SIG-M5 treated with dmso at 0.1 percent for 504 hours (cell line): ENCODE data around the gene AXIN1.
"Not testable (repeated sequence)": the region's sequence is repeated elsewhere in the genome, so short reads cannot be mapped to it uniquely, and the experiment has no call there.

Experiments
- DNase-seq: peaks from one replicate; lab custom pipeline; 2025; ENCODE audit not compliant: unreplicated experiment; lab: John Stamatoyannopoulos, UW

The AXIN1 gene

GRCh38 chr16:353404-354290 lies 1.1 kb upstream of the AXIN1 start:
- no peak for DNase-seq

GRCh38 chr16:351804-352520 lies 561 bp downstream of the AXIN1 start:
- DNase-seq: no peak

GRCh38 chr16:350203-350602 lies 2.3 kb downstream of the AXIN1 start:
- DNase-seq: no peak

GRCh38 chr16:349211-349610 lies 3.3 kb downstream of the AXIN1 start:
- no peak for DNase-seq

GRCh38 chr16:348495-348894 lies 4.0 kb downstream of the AXIN1 start:
- DNase-seq: not testable (repeated sequence)

GRCh38 chr16:347203-347602 lies 5.3 kb downstream of the AXIN1 start:
- no peak for DNase-seq

GRCh38 chr16:346587-346986 lies 5.9 kb downstream of the AXIN1 start:
- DNase-seq: no peak

- DNase-seq: no peak
Observed at GRCh38 chr16:345772-346171, 6.8 kb downstream of the AXIN1 start.

- no peak for DNase-seq
Observed at GRCh38 chr16:342455-343213, 9.9 kb downstream of the AXIN1 start.

GRCh38 chr16:341974-342336 lies 10.6 kb downstream of the AXIN1 start:
- DNase-seq: not testable (repeated sequence)

GRCh38 chr16:341095-341973 lies 11.2 kb downstream of the AXIN1 start:
- DNase-seq: not testable (repeated sequence)

GRCh38 chr16:340370-341091 lies 12.0 kb downstream of the AXIN1 start:
- no peak for DNase-seq

GRCh38 chr16:339680-340079 lies 12.8 kb downstream of the AXIN1 start:
- DNase-seq: peak; percentile 79

GRCh38 chr16:337975-338575 lies 14.4 kb downstream of the AXIN1 start:
- DNase-seq: no peak

- DNase-seq: no peak
Observed at GRCh38 chr16:337437-337836, 15.1 kb downstream of the AXIN1 start.

- DNase-seq: no peak
Observed at GRCh38 chr16:336269-336668, 16.3 kb downstream of the AXIN1 start.

- DNase-seq: not testable (repeated sequence)
Observed at GRCh38 chr16:334861-335632, 17.5 kb downstream of the AXIN1 start.

GRCh38 chr16:334164-334832 lies 18.2 kb downstream of the AXIN1 start:
- not testable (repeated sequence) for DNase-seq
